HG02610 (cell line): ENCODE data around the gene CCAR1.
"Not testable (repeated sequence)": the region's sequence is repeated elsewhere in the genome, so short reads cannot be mapped to it uniquely, and the experiment has no call there.

ENCODE experiments used
- ATAC-seq: cut with Tn5 transposase; IDR thresholded peaks from one replicate; pipeline ENCODE4 v1.9.1; 2021; ENCODE audit warnings: mild to moderate bottlenecking, moderate library complexity; ENCODE audit not compliant: unreplicated experiment

Gene CCAR1

DNA sequence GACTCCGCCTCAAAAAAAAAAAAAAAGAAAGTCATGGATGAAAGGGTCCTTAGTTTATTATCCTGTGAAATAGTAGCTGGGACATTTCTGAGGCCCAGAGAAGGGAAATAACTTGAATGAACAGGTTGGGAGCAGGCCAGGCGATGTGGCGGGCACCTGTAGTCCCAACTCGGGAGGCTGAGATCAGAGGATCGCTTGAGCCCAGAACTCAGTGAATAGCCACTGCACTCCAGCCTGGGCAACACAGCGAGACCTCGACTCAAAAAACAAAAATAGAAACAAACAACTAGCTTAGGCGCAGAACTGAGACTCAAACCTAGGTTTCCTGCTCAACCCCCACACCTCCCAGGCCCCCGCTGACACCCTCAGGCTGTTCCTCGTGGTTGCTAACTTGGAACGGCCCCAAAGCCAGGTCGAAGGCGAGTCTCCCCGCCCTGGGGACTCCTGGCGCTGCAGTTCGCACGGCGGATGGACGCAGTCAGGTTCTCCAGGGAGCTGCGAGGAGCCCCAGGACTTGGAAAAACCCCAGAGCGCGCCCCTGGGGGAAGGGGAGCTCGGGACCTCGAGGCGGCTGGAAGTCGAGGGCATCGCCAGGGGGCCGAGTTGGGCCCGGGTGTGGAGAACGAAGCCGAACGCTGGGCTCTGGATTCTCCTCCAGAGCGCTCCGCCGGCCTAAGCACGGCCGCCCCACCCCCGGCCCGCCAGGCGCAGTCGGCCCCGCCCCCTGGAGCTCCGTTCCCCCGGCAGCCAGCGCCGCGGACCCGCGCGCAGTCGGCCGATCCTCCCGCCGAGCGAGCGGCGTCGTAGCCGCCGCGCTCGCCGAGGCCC lies 105.9 kb downstream of the CCAR1 start, which contains the start of gene STOX1:
Gene STOX1 (plus strand): TSS at position 768 of the 828 bp plus-strand sequence. CDS start 93 bp downstream, outside the sequence.
- ATAC-seq: peak; percentile 68

GRCh38 chr10:68827592-68827959 lies 106.5 kb downstream of the CCAR1 start:
- peak; percentile 30 for ATAC-seq

DNA sequence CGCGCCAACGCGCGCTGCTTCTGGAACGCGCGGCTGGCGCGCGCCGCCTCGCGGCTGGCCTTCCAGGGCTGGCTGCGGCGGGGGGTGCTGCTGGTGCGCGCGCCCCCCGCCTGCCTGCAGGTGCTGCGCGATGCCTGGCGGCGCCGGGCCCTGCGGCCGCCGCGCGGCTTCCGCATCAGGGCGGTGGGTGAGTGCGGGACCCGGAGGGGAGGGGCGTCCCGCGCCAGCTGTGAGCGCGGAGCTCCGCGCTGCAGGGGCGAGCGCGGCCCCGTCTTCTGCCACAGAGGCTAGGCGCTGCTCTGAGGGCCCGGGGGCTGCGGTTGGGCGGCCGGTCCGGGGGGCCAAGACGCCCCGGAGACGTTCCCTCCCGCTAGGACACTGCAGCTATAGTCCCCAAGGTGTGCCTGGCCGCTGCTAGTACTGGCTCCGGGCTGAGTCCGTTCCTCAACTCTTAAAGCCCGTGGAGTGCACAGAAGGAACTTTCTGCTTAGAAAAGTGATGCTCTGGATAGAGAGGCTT lies 107.1 kb downstream of the CCAR1 start:
- ATAC-seq: peak; percentile 31

DNA sequence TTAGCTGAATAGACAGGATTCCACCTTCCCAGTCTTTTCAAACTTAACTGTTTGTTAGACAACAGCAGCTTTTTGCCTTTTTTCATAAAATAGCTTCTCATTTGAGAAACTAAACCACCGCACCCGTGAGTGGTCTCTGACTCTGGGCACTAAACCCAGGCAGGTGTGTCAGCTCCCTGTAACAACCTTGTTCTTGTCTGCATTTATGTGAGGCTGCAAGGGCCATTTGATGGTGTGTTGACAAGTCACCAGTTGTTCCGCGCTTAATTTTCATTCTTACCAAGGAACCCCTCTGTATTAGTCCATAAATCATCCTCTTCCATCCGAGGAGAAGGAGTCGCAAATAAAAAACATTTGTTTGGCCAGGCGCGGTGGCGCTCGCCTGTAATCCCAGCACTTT lies 107.8 kb downstream of the CCAR1 start:
- no peak for ATAC-seq

DNA sequence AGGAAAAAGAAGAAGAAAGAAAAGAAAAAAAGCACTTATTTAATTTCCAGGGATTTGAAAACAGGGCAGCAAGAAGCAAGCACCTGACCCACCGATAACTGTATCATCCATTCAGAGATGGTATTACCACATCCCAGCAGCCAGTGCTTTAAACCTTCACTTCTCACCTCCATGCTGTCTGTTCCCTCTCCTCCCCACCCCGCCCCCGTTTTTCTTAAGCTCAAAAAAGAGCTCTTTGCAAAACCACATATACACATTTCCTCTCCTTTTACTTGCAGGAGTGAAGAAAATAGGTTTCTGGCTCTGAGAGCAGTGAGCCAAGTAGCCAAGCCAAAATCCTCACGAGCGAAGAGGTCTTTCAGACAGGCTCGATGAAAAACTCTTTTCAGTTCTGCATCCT lies 108.5 kb downstream of the CCAR1 start:
- no peak for ATAC-seq

DNA sequence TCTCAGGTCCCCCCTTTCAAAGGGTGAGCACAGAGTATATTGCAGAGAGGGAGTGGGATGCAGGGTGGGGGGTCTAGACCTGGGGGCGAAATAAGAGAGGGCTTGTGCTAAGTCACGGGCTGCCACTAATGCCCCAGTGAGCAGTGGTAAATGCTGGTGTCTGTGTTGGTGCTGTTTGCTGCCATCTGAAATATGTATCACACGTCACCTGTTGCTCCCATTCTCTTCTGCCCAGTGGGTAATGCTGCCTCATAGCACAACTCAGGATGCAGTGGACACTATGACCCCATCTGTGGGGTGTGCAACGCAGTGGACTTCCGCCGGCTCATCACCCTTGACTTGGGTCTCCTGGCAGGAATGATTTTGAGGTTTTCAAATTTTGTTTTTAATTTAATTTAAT lies 108.9 kb downstream of the CCAR1 start:
- ATAC-seq: no peak

GRCh38 chr10:68831961-68832455 lies 111.0 kb downstream of the CCAR1 start:
- no peak for ATAC-seq

DNA sequence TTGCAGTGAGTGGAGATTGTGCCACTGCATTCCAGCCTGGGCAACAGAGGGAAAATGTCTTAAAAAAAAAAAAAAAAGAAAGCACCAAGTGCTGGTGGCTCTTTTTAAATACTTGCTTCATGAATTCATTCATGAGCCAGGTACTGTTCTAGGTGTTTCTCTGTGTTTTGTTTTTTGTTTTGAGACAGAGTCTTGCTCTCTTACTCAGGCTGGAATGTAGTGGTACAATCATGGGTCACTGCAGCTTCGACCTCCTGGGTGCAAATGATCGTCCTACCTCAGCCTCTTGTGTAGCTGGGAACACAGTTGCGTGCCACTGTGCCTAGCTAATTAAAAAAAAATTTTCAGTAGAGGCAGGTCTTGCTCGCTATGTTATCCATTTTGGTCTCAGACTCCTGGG lies 111.6 kb downstream of the CCAR1 start:
- no peak for ATAC-seq

- no peak for ATAC-seq
Observed at GRCh38 chr10:68837626-68838322, 116.7 kb downstream of the CCAR1 start.

- ATAC-seq: not testable (repeated sequence)
Observed at GRCh38 chr10:68840650-68841049, 119.6 kb downstream of the CCAR1 start.
